ENCODE results near the gene ELP4.
"Not testable (repeated sequence)": the region's sequence is repeated elsewhere in the genome, so short reads cannot be mapped to it uniquely, and the experiment has no call there.

Gene ELP4

DNA sequence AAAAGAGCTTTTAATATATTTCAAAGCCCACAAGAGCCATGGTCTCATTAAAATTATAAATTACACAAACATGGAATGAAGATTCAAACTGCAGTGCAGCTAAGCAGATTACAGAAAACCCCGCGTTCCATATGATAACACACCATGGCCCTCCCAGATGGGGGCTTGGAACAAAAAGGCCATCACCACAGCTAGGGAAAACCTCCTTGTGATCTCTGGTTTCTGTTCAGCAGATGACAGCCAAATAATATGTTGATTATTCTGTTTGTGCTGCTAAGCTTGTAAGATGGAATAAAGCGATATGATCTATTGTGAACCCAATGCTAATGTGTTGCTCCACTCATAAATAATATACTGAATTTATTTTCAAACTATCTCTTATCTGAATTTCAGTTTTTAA is 28.6 kb upstream of the ELP4 start:
- DNase-seq (ENCODE audit: low spot score), result no peak
- no peak overlapping the region for H3K4me3 ChIP-seq
- TF ChIP-seq, protein P1, sequence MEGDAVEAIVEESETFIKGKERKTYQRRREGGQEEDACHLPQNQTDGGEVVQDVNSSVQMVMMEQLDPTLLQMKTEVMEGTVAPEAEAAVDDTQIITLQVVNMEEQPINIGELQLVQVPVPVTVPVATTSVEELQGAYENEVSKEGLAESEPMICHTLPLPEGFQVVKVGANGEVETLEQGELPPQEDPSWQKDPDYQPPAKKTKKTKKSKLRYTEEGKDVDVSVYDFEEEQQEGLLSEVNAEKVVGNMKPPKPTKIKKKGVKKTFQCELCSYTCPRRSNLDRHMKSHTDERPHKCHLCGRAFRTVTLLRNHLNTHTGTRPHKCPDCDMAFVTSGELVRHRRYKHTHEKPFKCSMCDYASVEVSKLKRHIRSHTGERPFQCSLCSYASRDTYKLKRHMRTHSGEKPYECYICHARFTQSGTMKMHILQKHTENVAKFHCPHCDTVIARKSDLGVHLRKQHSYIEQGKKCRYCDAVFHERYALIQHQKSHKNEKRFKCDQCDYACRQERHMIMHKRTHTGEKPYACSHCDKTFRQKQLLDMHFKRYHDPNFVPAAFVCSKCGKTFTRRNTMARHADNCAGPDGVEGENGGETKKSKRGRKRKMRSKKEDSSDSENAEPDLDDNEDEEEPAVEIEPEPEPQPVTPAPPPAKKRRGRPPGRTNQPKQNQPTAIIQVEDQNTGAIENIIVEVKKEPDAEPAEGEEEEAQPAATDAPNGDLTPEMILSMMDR (IDR thresholded peaks at IDR 0.05), result no peak
- no peak overlapping the region for H3K27ac ChIP-seq

- no peak for DNase-seq (ENCODE audit: low spot score)
- TF ChIP-seq, protein P1 (IDR thresholded peaks at IDR 0.05), result no peak
- no peak overlapping the region for H3K27ac ChIP-seq
- H3K4me3 ChIP-seq, result no peak overlapping the region
These were observed 25.1 kb upstream of the ELP4 start for GRCh38 chr11:31484497-31484896.

GRCh38 chr11:31487848-31488247 is 21.7 kb upstream of the ELP4 start:
- TF ChIP-seq, protein P1 (IDR thresholded peaks at IDR 0.05), result no peak
- Histone ChIP-seq H3K4me3 (no peak overlapping the region), H3K27ac (no peak overlapping the region)
- DNase-seq (ENCODE audit: low spot score), result no peak

DNA sequence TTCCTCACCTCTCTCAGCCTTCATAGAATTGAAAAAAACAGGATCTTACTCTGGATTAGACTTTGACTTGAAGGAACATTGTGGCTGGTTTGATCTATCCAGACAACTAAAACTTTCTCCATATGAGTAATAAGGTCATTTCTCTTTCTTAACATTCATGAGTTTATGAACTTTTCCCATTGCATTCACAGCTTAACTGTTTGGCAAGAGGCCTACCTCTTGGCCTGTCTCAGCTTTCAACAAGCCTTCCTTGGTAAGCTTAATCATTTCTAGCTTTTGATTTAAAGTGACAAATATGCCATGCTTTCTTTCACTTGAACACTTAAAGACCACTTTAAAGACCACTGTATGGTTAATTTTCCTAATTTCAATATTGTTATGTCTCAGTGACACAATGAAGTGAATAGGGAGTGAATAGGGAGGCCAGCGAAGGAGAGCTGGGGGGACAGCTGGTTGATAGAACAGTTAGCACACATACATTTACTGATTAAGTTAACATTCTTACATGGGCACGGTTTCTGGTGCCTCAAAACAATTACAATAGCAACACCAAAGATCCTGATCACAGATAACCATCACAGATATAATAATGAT is 17.1 kb upstream of the ELP4 start:
- Histone ChIP-seq H3K4me3 (no peak overlapping the region), H3K27ac (no peak overlapping the region)
- no peak for DNase-seq (ENCODE audit: low spot score)
- TF ChIP-seq, protein P1 (IDR thresholded peaks at IDR 0.05), result no peak

DNA sequence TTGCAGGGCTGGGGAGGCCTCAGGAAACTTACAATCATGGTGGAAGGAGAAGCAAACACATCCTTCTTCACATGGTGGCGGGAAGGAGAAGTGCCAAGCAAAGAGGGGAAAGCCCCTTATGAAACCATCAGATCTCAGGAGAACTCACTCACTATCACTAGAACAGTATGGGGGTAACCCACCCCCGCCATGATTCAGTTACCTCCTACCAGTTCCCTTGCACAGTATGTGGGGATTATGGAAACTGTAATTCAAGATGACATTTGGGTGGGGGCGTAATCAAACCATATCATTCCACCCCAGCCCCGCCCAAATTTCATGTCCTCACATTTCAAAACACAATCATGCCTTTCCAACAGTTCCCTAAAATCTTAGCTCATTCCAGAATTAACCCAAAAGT is 16.3 kb upstream of the ELP4 start:
- H3K27ac ChIP-seq, result no peak overlapping the region
- H3K4me3 ChIP-seq, result no peak overlapping the region
- DNase-seq (ENCODE audit: low spot score), result no peak
- TF ChIP-seq, protein P1 (IDR thresholded peaks at IDR 0.05), result no peak

- not testable (repeated sequence) for DNase-seq (ENCODE audit: low spot score); H3K27ac ChIP-seq; H3K4me3 ChIP-seq
These were observed 15.8 kb upstream of the ELP4 start for GRCh38 chr11:31493762-31494161.

- DNase-seq (ENCODE audit: low spot score), result no peak
- TF ChIP-seq, protein P1 (IDR thresholded peaks at IDR 0.05), result no peak
- Histone ChIP-seq H3K4me3 (no peak overlapping the region), H3K27ac (no peak overlapping the region)
These were observed 9.9 kb upstream of the ELP4 start for GRCh38 chr11:31499576-31500178.

Measured in coronary artery (tissue), 2 donors.